Prostate gland (tissue), 2 donors: ENCODE results near the gene IL1RAPL1.

ENCODE experiments used
- CTCF ChIP-seq, 4 experiments: fragments of 200-600 bp in 2 of 4; fragments of 450-650 bp in 2 of 4; sonication (generic) in 2 of 4; IDR thresholded peaks; 1 replicate in 3 of 4; 2 replicates in 1 of 4; pipeline ENCODE4 v1.5.1; 2016 to 2019; ENCODE audit warnings: antibody characterized with exemption in 4 of 4, mild to moderate bottlenecking in 2 of 4, moderate library complexity in 2 of 4
- POLR2AphosphoS5 ChIP-seq: sonication (generic); formaldehyde crosslinking; IDR thresholded peaks from one replicate; pipeline ENCODE4 v1.6.1; 2017; ENCODE audit warnings: antibody characterized with exemption

GRCh38 chrX:29797156-29797555 lies 1209.9 kb downstream of the IL1RAPL1 start:
- TF ChIP-seq CTCF (IDR thresholded peaks at IDR 0.05) (no peak), POLR2AphosphoS5 (no peak)
